Measurements from ENCODE around the gene LGALS14.

DNA sequence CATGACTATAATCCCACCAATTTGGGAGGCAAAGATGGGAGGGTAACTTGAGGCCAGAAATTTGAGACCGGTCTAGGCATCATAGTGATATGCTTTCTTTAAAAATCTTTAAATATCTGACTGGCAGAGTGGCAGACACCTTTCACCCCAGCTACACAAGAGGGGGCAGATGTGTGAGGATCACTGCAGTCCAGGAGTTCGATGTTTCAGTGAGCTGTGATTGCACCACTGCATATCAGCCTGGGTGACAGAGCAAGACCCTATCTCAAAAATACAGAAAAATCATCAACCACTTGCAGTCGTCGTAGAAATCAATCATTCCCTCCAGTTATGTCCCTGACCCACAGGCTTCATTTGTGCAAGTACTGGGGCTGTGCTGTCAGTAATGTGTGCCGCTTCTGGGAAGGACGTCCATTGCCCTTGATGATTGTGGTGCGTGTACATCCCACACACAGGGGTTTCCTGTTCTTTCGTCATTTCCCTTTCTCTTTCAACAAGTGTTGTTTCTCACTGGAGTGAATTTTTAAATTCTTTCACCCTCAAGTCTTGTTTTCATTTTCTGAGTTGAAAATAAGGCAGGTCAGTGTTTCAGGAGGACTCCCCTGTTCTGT, 1.4 kb downstream of the LGALS14 start:
- TF ChIP-seq, protein P1, sequence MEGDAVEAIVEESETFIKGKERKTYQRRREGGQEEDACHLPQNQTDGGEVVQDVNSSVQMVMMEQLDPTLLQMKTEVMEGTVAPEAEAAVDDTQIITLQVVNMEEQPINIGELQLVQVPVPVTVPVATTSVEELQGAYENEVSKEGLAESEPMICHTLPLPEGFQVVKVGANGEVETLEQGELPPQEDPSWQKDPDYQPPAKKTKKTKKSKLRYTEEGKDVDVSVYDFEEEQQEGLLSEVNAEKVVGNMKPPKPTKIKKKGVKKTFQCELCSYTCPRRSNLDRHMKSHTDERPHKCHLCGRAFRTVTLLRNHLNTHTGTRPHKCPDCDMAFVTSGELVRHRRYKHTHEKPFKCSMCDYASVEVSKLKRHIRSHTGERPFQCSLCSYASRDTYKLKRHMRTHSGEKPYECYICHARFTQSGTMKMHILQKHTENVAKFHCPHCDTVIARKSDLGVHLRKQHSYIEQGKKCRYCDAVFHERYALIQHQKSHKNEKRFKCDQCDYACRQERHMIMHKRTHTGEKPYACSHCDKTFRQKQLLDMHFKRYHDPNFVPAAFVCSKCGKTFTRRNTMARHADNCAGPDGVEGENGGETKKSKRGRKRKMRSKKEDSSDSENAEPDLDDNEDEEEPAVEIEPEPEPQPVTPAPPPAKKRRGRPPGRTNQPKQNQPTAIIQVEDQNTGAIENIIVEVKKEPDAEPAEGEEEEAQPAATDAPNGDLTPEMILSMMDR (IDR thresholded peaks at IDR 0.05) = no peak
- TF ChIP-seq NR1H2 (CRISPR knock-in tag; IDR thresholded peaks at IDR 0.05) = no peak
- TF ChIP-seq, protein P2, sequence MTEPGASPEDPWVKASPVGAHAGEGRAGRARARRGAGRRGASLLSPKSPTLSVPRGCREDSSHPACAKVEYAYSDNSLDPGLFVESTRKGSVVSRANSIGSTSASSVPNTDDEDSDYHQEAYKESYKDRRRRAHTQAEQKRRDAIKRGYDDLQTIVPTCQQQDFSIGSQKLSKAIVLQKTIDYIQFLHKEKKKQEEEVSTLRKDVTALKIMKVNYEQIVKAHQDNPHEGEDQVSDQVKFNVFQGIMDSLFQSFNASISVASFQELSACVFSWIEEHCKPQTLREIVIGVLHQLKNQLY (CRISPR knock-in tag; IDR thresholded peaks at IDR 0.05) = no peak
- no peak for TF ChIP-seq ZNF423 (CRISPR knock-in tag; IDR thresholded peaks at IDR 0.05)
- no peak for TF ChIP-seq ZNF232 (CRISPR knock-in tag; IDR thresholded peaks at IDR 0.05)
- no peak for TF ChIP-seq ETV6 (CRISPR knock-in tag; IDR thresholded peaks at IDR 0.05)
- TF ChIP-seq CREM (CRISPR knock-in tag; IDR thresholded peaks at IDR 0.05) = no peak
- TF ChIP-seq, protein P3, sequence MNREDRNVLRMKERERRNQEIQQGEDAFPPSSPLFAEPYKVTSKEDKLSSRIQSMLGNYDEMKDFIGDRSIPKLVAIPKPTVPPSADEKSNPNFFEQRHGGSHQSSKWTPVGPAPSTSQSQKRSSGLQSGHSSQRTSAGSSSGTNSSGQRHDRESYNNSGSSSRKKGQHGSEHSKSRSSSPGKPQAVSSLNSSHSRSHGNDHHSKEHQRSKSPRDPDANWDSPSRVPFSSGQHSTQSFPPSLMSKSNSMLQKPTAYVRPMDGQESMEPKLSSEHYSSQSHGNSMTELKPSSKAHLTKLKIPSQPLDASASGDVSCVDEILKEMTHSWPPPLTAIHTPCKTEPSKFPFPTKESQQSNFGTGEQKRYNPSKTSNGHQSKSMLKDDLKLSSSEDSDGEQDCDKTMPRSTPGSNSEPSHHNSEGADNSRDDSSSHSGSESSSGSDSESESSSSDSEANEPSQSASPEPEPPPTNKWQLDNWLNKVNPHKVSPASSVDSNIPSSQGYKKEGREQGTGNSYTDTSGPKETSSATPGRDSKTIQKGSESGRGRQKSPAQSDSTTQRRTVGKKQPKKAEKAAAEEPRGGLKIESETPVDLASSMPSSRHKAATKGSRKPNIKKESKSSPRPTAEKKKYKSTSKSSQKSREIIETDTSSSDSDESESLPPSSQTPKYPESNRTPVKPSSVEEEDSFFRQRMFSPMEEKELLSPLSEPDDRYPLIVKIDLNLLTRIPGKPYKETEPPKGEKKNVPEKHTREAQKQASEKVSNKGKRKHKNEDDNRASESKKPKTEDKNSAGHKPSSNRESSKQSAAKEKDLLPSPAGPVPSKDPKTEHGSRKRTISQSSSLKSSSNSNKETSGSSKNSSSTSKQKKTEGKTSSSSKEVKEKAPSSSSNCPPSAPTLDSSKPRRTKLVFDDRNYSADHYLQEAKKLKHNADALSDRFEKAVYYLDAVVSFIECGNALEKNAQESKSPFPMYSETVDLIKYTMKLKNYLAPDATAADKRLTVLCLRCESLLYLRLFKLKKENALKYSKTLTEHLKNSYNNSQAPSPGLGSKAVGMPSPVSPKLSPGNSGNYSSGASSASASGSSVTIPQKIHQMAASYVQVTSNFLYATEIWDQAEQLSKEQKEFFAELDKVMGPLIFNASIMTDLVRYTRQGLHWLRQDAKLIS (CRISPR knock-in tag; IDR thresholded peaks at IDR 0.05; ENCODE audit: borderline replicate concordance) = no peak
- no peak for TF ChIP-seq TEAD4 (CRISPR knock-in tag; IDR thresholded peaks at IDR 0.05)
- TF ChIP-seq, protein P4, sequence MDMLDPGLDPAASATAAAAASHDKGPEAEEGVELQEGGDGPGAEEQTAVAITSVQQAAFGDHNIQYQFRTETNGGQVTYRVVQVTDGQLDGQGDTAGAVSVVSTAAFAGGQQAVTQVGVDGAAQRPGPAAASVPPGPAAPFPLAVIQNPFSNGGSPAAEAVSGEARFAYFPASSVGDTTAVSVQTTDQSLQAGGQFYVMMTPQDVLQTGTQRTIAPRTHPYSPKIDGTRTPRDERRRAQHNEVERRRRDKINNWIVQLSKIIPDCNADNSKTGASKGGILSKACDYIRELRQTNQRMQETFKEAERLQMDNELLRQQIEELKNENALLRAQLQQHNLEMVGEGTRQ (CRISPR knock-in tag; IDR thresholded peaks at IDR 0.05) = no peak
